ENCODE data around the gene DLG2.
"Not testable (repeated sequence)": the region's sequence is repeated elsewhere in the genome, so short reads cannot be mapped to it uniquely, and the experiment has no call there.

DLG2 gene

GRCh38 chr11:85263328-85263727 lies 363.8 kb downstream of the DLG2 start:
- TF ChIP-seq, protein P1, sequence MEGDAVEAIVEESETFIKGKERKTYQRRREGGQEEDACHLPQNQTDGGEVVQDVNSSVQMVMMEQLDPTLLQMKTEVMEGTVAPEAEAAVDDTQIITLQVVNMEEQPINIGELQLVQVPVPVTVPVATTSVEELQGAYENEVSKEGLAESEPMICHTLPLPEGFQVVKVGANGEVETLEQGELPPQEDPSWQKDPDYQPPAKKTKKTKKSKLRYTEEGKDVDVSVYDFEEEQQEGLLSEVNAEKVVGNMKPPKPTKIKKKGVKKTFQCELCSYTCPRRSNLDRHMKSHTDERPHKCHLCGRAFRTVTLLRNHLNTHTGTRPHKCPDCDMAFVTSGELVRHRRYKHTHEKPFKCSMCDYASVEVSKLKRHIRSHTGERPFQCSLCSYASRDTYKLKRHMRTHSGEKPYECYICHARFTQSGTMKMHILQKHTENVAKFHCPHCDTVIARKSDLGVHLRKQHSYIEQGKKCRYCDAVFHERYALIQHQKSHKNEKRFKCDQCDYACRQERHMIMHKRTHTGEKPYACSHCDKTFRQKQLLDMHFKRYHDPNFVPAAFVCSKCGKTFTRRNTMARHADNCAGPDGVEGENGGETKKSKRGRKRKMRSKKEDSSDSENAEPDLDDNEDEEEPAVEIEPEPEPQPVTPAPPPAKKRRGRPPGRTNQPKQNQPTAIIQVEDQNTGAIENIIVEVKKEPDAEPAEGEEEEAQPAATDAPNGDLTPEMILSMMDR (IDR thresholded peaks at IDR 0.05; ENCODE audit: low read depth, low read length) = no peak
- H3K4me3 ChIP-seq (ENCODE audit: low read depth, low read length) = no peak overlapping the region
- in situ Hi-C loops (cut with HindIII; ENCODE audit: low sequenced_read_pairs) = no loop called here
- DNase-seq (ENCODE audit: low read depth, low spot score) = no peak

DNA sequence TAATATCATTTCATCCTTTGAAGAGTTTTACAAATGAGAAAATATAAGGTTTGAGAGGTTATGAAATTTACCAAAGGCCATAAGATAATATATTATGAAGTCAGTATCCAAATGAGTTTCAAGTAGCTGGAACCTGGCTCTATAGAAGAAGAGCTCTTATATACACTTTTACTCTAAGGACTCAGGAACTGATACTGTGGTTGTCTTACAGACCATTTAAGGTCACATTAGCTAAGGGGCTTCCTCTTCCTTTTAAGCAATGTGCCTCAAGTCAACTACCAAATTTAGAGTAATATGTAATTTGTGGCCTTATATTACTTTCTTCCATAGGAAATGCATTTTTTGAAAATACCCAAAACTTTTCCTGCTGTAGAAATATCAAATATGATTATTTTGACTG lies 369.3 kb downstream of the DLG2 start:
- in situ Hi-C loops (cut with HindIII; ENCODE audit: low sequenced_read_pairs) = no loop called here
- DNase-seq (ENCODE audit: low read depth, low spot score) = no peak
- H3K4me3 ChIP-seq (ENCODE audit: low read depth, low read length) = no peak overlapping the region
- TF ChIP-seq, protein P1 (IDR thresholded peaks at IDR 0.05; ENCODE audit: low read depth, low read length) = no peak

GRCh38 chr11:85256433-85256832 lies 370.7 kb downstream of the DLG2 start:
- in situ Hi-C loops (cut with HindIII; ENCODE audit: low sequenced_read_pairs) = no loop called here
- TF ChIP-seq, protein P1 (IDR thresholded peaks at IDR 0.05; ENCODE audit: low read depth, low read length) = no peak
- DNase-seq (ENCODE audit: low read depth, low spot score) = no peak
- no peak overlapping the region for H3K4me3 ChIP-seq (ENCODE audit: low read depth, low read length)

DNA sequence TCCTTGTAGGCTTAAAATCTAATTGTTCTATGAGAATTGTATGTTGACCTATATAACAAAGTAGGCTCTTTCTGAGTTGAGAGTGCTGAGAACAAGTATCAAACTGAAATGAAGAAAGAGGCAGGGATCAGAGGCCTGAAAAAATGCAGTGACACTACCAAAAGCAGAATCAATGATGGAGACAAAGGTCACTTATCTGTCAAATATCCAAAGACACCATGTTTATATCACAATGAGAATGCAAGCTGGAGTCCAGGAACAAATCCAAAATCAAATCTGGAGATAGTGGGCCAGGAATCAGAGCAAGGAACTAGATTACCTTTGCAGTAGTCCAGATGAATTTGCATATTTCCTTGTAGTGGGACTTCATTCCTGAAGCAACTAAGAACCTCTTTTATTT lies 377.7 kb downstream of the DLG2 start:
- DNase-seq (ENCODE audit: low read depth, low spot score) = no peak

GRCh38 chr11:85247797-85248196 lies 379.3 kb downstream of the DLG2 start:
- H3K4me3 ChIP-seq (ENCODE audit: low read depth, low read length) = no peak overlapping the region
- no peak for DNase-seq (ENCODE audit: low read depth, low spot score)
- TF ChIP-seq, protein P1 (IDR thresholded peaks at IDR 0.05; ENCODE audit: low read depth, low read length) = no peak
- in situ Hi-C loops (cut with HindIII; ENCODE audit: low sequenced_read_pairs) = no loop called here

More for the DNA sequence above, 377.7 kb downstream of the DLG2 start:
- TF ChIP-seq, protein P1 (IDR thresholded peaks at IDR 0.05; ENCODE audit: low read depth, low read length) = no peak
- no peak overlapping the region for H3K4me3 ChIP-seq (ENCODE audit: low read depth, low read length)
- in situ Hi-C loops (cut with HindIII; ENCODE audit: low sequenced_read_pairs) = no loop called here

GRCh38 chr11:85238906-85239305 lies 388.2 kb downstream of the DLG2 start:
- DNase-seq (ENCODE audit: low read depth, low spot score) = no peak
- H3K4me3 ChIP-seq (ENCODE audit: low read depth, low read length) = no peak overlapping the region
- in situ Hi-C loops (cut with HindIII; ENCODE audit: low sequenced_read_pairs) = no loop called here
- TF ChIP-seq, protein P1 (IDR thresholded peaks at IDR 0.05; ENCODE audit: low read depth, low read length) = no peak

DNA sequence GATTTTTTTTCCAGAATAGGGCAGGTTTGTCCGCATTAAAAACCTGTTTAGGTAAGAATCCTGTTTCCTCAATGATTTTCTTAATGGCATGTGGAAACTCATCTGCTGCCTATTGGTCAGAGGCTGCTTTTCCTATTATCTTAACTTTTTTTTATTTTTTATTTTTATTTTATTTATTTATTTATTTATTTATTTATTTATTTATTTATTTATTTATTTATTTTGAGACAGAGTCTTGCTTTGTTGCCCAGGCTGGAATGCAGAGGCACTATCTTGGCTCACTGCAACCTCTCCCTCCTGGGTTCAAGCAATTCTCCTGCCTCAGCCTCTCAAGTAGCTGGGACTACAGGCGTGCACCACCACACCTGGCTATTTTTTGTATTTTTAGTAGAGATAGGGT lies 389.1 kb downstream of the DLG2 start:
- H3K4me3 ChIP-seq (ENCODE audit: low read depth, low read length) = not testable (repeated sequence)

More for the DNA sequence above, 389.1 kb downstream of the DLG2 start:
- DNase-seq (ENCODE audit: low read depth, low spot score); in situ Hi-C loops (cut with HindIII; ENCODE audit: low sequenced_read_pairs): not testable (repeated sequence)

All from astrocyte of the spinal cord (primary cell).